Measurements from ENCODE around the gene LRP1B.
"Not testable (repeated sequence)": the region's sequence is repeated elsewhere in the genome, so short reads cannot be mapped to it uniquely, and the experiment has no call there.

The LRP1B gene

GRCh38 chr2:141878016-141878415 lies 252.8 kb downstream of the LRP1B start:
- no peak for DNase-seq (ENCODE audit: low read depth)

GRCh38 chr2:141871913-141872634 lies 258.7 kb downstream of the LRP1B start:
- DNase-seq (ENCODE audit: low read depth) = no peak

- no peak for DNase-seq (ENCODE audit: low read depth)
Observed at GRCh38 chr2:141869572-141869971, 261.2 kb downstream of the LRP1B start.

GRCh38 chr2:141863964-141864363 lies 266.9 kb downstream of the LRP1B start:
- DNase-seq (ENCODE audit: low read depth) = no peak

GRCh38 chr2:141856215-141856919 lies 274.4 kb downstream of the LRP1B start:
- no peak for DNase-seq (ENCODE audit: low read depth)

GRCh38 chr2:141848191-141848590 lies 282.6 kb downstream of the LRP1B start:
- DNase-seq (ENCODE audit: low read depth) = no peak

GRCh38 chr2:141844231-141844630 lies 286.6 kb downstream of the LRP1B start:
- no peak for DNase-seq (ENCODE audit: low read depth)

- no peak for DNase-seq (ENCODE audit: low read depth)
Observed at GRCh38 chr2:141835103-141835502, 295.7 kb downstream of the LRP1B start.

- DNase-seq (ENCODE audit: low read depth) = no peak
Observed at GRCh38 chr2:141828761-141829160, 302.1 kb downstream of the LRP1B start.

GRCh38 chr2:141824790-141825189 lies 306.0 kb downstream of the LRP1B start:
- DNase-seq (ENCODE audit: low read depth) = no peak

- DNase-seq (ENCODE audit: low read depth) = no peak
Observed at GRCh38 chr2:141820893-141821292, 309.9 kb downstream of the LRP1B start.

- not testable (repeated sequence) for DNase-seq (ENCODE audit: low read depth)
Observed at GRCh38 chr2:141815320-141815719, 315.5 kb downstream of the LRP1B start.

- no peak for DNase-seq (ENCODE audit: low read depth)
Observed at GRCh38 chr2:141814150-141814549, 316.7 kb downstream of the LRP1B start.

GRCh38 chr2:141810148-141810547 lies 320.7 kb downstream of the LRP1B start:
- no peak for DNase-seq (ENCODE audit: low read depth)

GRCh38 chr2:141806090-141806489 lies 324.7 kb downstream of the LRP1B start:
- no peak for DNase-seq (ENCODE audit: low read depth)

- DNase-seq (ENCODE audit: low read depth) = no peak
Observed at GRCh38 chr2:141805302-141805701, 325.5 kb downstream of the LRP1B start.

GRCh38 chr2:141796449-141796848 lies 334.4 kb downstream of the LRP1B start:
- no peak for DNase-seq (ENCODE audit: low read depth)

GRCh38 chr2:141791521-141791920 lies 339.3 kb downstream of the LRP1B start:
- no peak for DNase-seq (ENCODE audit: low read depth)

GRCh38 chr2:141782574-141782973 lies 348.2 kb downstream of the LRP1B start:
- DNase-seq (ENCODE audit: low read depth) = no peak

- no peak for DNase-seq (ENCODE audit: low read depth)
Observed at GRCh38 chr2:141778315-141778835, 352.4 kb downstream of the LRP1B start.

- no peak for DNase-seq (ENCODE audit: low read depth)
Observed at GRCh38 chr2:141770530-141770929, 360.3 kb downstream of the LRP1B start.

GRCh38 chr2:141767691-141768090 lies 363.1 kb downstream of the LRP1B start:
- no peak for DNase-seq (ENCODE audit: low read depth)

- no peak for DNase-seq (ENCODE audit: low read depth)
Observed at GRCh38 chr2:141767051-141767450, 363.8 kb downstream of the LRP1B start.
